Progenitor cell of endocrine pancreas (in vitro differentiated cells): Measurements from ENCODE around the gene PSMA7. TPM values are rescaled to one million over a fixed set of nuclear protein-coding genes. Genes with fewer than 3 reads are reported as not detected.
"Not testable (repeated sequence)": the region's sequence is repeated elsewhere in the genome, so short reads cannot be mapped to it uniquely, and the experiment has no call there.

ENCODE experiments used
- DNase-seq: peaks from one replicate; pipeline ENCODE4 v3.0.0; 2021; ENCODE audit warnings: low spot score; ENCODE audit not compliant: unreplicated experiment
- H3K27ac Mint-ChIP-seq: 2 replicates; pipeline ENCODE4 v1.8.0; 2021; ENCODE audit warnings: mild to moderate bottlenecking, moderate library complexity, mixed read lengths
- H3K27me3 Mint-ChIP-seq: 2 replicates; pipeline ENCODE4 v1.8.0; 2021; ENCODE audit warnings: mixed read lengths
- H3K36me3 Mint-ChIP-seq: 2 replicates; pipeline ENCODE4 v1.8.0; 2022; ENCODE audit warnings: mixed read lengths; ENCODE audit not compliant: insufficient read depth
- H3K4me1 Mint-ChIP-seq: 2 replicates; pipeline ENCODE4 v1.8.0; 2021; ENCODE audit warnings: low read depth, mixed read lengths
- H3K4me3 Mint-ChIP-seq: 2 replicates; pipeline ENCODE4 v1.8.0; 2021; ENCODE audit warnings: low read depth, mild to moderate bottlenecking, moderate library complexity, mixed read lengths
- H3K9me3 Mint-ChIP-seq: 2 replicates; pipeline ENCODE4 v1.8.0; 2021; ENCODE audit warnings: low read depth, mixed read lengths
- CTCF ChIP-seq: fragments of 200-600 bp; sonication (generic); IDR thresholded peaks from one replicate; pipeline ENCODE4 v1.5.0; 2021; ENCODE audit warnings: antibody characterized with exemption, mild to moderate bottlenecking; ENCODE audit not compliant: unreplicated experiment
- total RNA-seq: library from RNA; stranded (reverse); gene quantifications from 2 replicates; pipeline ENCODE4 v1.2.1, GENCODE V29; 2021

Gene PSMA7
- total RNA-seq, 1 donor from 2014 or later: 221 TPM

- Mint-ChIP-seq H3K4me3 (no peak overlapping the region), H3K27me3 (peaks cover 30% of the 10 kb centered on the region), H3K27ac (no peak overlapping the region), H3K9me3 (no peaks in the 10 kb centered on the region), H3K36me3 (no peaks in the 10 kb centered on the region), H3K4me1 (no peaks in the 10 kb centered on the region)
- DNase-seq: no peak
- no peak for TF ChIP-seq CTCF
These were observed 26.4 kb downstream of the PSMA7 start for GRCh38 chr20:62116558-62117361.

- H3K27me3 Mint-ChIP-seq: peaks cover 30% of the 10 kb centered on the region
- H3K9me3 Mint-ChIP-seq, H3K27ac Mint-ChIP-seq, H3K36me3 Mint-ChIP-seq, DNase-seq, H3K4me1 Mint-ChIP-seq, H3K4me3 Mint-ChIP-seq: not testable (repeated sequence)
These were observed 27.3 kb downstream of the PSMA7 start for GRCh38 chr20:62115800-62116407.

- Mint-ChIP-seq H3K27me3 (peaks cover 26% of the 10 kb centered on the region), H3K27ac (peak overlapping the region; percentile 41), H3K4me1 (no peaks in the 10 kb centered on the region), H3K36me3 (no peaks in the 10 kb centered on the region), H3K9me3 (peaks cover 9% of the 10 kb centered on the region), H3K4me3 (no peak overlapping the region)
- TF ChIP-seq CTCF: no peak
- no peak for DNase-seq
These were observed 28.3 kb downstream of the PSMA7 start for GRCh38 chr20:62114894-62115293.

GRCh38 chr20:62112368-62112767, 30.8 kb downstream of the PSMA7 start:
- peaks cover 3% of the 10 kb centered on the region for H3K36me3 Mint-ChIP-seq
- peaks cover 14% of the 10 kb centered on the region for H3K27me3 Mint-ChIP-seq
- no peak for DNase-seq
- no peaks in the 10 kb centered on the region for H3K4me1 Mint-ChIP-seq
- peaks cover 18% of the 10 kb centered on the region for H3K9me3 Mint-ChIP-seq
- no peak overlapping the region for H3K27ac Mint-ChIP-seq
- no peak for TF ChIP-seq CTCF
- no peak overlapping the region for H3K4me3 Mint-ChIP-seq

GRCh38 chr20:62111148-62111547, 32.0 kb downstream of the PSMA7 start:
- DNase-seq: no peak
- Mint-ChIP-seq H3K9me3 (peaks cover 18% of the 10 kb centered on the region), H3K4me3 (no peak overlapping the region), H3K36me3 (peaks cover 3% of the 10 kb centered on the region), H3K27ac (no peak overlapping the region), H3K4me1 (no peaks in the 10 kb centered on the region), H3K27me3 (peaks cover 10% of the 10 kb centered on the region)
- no peak for TF ChIP-seq CTCF
